K562 (cell line): Measurements from ENCODE around the gene OR51F1. TPM values are rescaled to one million over a fixed set of nuclear protein-coding genes. Genes with fewer than 3 reads are reported as not detected.

Experiments
- ATAC-seq: fragments of 200-7000 bp; cut with Tn5 transposase; 3 replicates; pipeline ENCODE4 v1.9.1; 2020; ENCODE audit warnings: moderate library complexity
- Bru-seq: library from RNA; stranded (reverse); fragments of 400-500 nt; gene quantifications from one replicate; lab custom pipeline; 2021; lab: Mats Ljungman, UMichigan
- BruChase-seq, 2 experiments: library from RNA; stranded (reverse); fragments of 400-500 nt; gene quantifications; one replicate each; lab custom pipeline; 2021; lab: Mats Ljungman, UMichigan
- BruUV-seq: library from RNA; stranded (reverse); fragments of 400-500 nt; replicated peaks from 2 replicates; lab custom pipeline; 2021; lab: Mats Ljungman, UMichigan
- CTCF ChIA-PET: fragments of 300-600 bp; formaldehyde crosslinking; extraction: SDS; loops from one replicate; lab custom pipeline; 2021; ENCODE audit warnings: low intra/inter-chr PET ratio; lab: Yijun Ruan, JAX
- POLR2A ChIA-PET: fragments of 300-600, 350-650 bp; sonication (Branson Sonifier 250); formaldehyde crosslinking; extraction: SDS; loops from one replicate; lab custom pipeline; 2021; ENCODE audit warnings: antibody characterized with exemption, inconsistent platforms; lab: Yijun Ruan, JAX
- DNase-seq, 4 experiments: peaks; one replicate each; pipeline versions ENCODE4 v3.0.0 to v3.0.0-alpha.2; 2011 to 2018; ENCODE audit warnings: low spot score in 3 of 4, mixed read lengths in 3 of 4; ENCODE audit errors: extremely low read depth in 1 of 4
- FAIRE-seq: peaks from 2 replicates; lab custom pipeline; 2011; peaks lifted over from hg19 to GRCh38; lab: Jason Lieb, UNC
- H2AFZ ChIP-seq: 2 replicates; pipeline ENCODE4 v1.6.0; 2011; ENCODE audit warnings: low read depth, low read length, control low read depth, inconsistent platforms
- H3K27ac ChIP-seq: fragments of 200-600 bp; 3 replicates; pipeline ENCODE4 v1.8.0; 2011; ENCODE audit warnings: low read depth, mild to moderate bottlenecking, control low read depth, inconsistent platforms, low read length, moderate library complexity, mixed read lengths; ENCODE audit errors: extremely low read depth
- H3K27me3 ChIP-seq, 2 experiments: fragments of 300-600 bp in 1 of 2; 2 replicates in 1 of 2; 3 replicates in 1 of 2; pipeline versions ENCODE4 v1.6.0 to v1.8.0; 2011; ENCODE audit warnings: inconsistent platforms in 2 of 2, low read length in 2 of 2, mild to moderate bottlenecking in 1 of 2, mixed read lengths in 1 of 2, moderate library complexity in 1 of 2; ENCODE audit not compliant: control insufficient read depth in 2 of 2, insufficient read depth in 2 of 2
- H3K36me3 ChIP-seq: fragments of 300-600 bp; 3 replicates; pipeline ENCODE4 v1.8.0; 2011; ENCODE audit warnings: mild to moderate bottlenecking, low read length, inconsistent platforms; ENCODE audit not compliant: control insufficient read depth, insufficient read depth
- H3K4me1 ChIP-seq, 2 experiments: fragments of 200-600 bp in 1 of 2; replicated peaks in 1 of 2; 2 replicates in 1 of 2; 3 replicates in 1 of 2; pipeline versions ENCODE4 v1.5.1 to v1.8.0; 2011; ENCODE audit warnings: inconsistent platforms in 2 of 2, low read length in 2 of 2, mild to moderate bottlenecking in 1 of 2, mixed read lengths in 1 of 2, moderate library complexity in 1 of 2; ENCODE audit not compliant: control insufficient read depth in 2 of 2, insufficient read depth in 2 of 2
- H3K4me2 ChIP-seq: 2 replicates; pipeline ENCODE4 v1.6.1; 2011; ENCODE audit warnings: low read length, control low read depth, inconsistent platforms, mixed read lengths; ENCODE audit not compliant: insufficient read depth
- H3K4me3 ChIP-seq: fragments of 200-600 bp; sonication (generic), shearing (Covaris generic); 2 replicates; pipeline ENCODE4 v1.5.1; 2016; ENCODE audit warnings: control low read depth, inconsistent platforms
- H3K79me2 ChIP-seq: fragments of 200-600 bp; 3 replicates; pipeline ENCODE4 v1.8.0; 2011; ENCODE audit warnings: low read length, inconsistent platforms; ENCODE audit not compliant: control insufficient read depth, insufficient read depth
- H3K9ac ChIP-seq, 2 experiments: 2 replicates each; pipeline versions ENCODE4 v1.6.0 to v1.6.1; 2011; ENCODE audit warnings: low read depth in 2 of 2, low read length in 2 of 2, control low read depth in 1 of 2, inconsistent platforms in 1 of 2, mild to moderate bottlenecking in 1 of 2, mixed read lengths in 1 of 2; ENCODE audit not compliant: insufficient read depth in 1 of 2
- H3K9me1 ChIP-seq: one replicate; pipeline ENCODE4 v1.6.0; 2011; ENCODE audit warnings: inconsistent platforms, mild to moderate bottlenecking, low read length, moderate library complexity; ENCODE audit not compliant: control insufficient read depth, insufficient read depth
- H3K9me3 ChIP-seq: replicated peaks from 2 replicates; pipeline ENCODE4 v1.5.1; 2011; ENCODE audit warnings: low read depth, low read length, inconsistent platforms; ENCODE audit not compliant: control insufficient read depth, insufficient read depth
- H4K20me1 ChIP-seq: replicated peaks from 2 replicates; pipeline ENCODE4 v1.6.1; 2011; ENCODE audit warnings: low read length, inconsistent platforms, mixed read lengths; ENCODE audit not compliant: control insufficient read depth, insufficient read depth
- COPS2 ChIP-seq: fragments of 450-650 bp; conservative IDR thresholded peaks from 2 replicates; pipeline ENCODE4 v1.6.1; 2016; ENCODE audit warnings: mild to moderate bottlenecking, moderate library complexity
- DMBX1 ChIP-seq: fragments of 250-450 bp; sonication (Bioruptor Pico); IDR thresholded peaks from 2 replicates; pipeline ENCODE4 v1.8.0; 2022; ENCODE audit warnings: inconsistent platforms, mild to moderate bottlenecking, moderate library complexity, borderline replicate concordance
- ELF1 ChIP-seq: fragments of 200-800 bp; sonication (Bioruptor generic); IDR thresholded peaks from 2 replicates; pipeline ENCODE4 v1.6.1; 2016; ENCODE audit warnings: missing genetic modification characterization, missing compliant biosample characterization
- FUS ChIP-seq: fragments of 200-400 bp; formaldehyde crosslinking; optimal IDR thresholded peaks from 2 replicates; pipeline ENCODE3; 2017; ENCODE audit warnings: low read depth, low read length
- HDAC6 ChIP-seq: IDR thresholded peaks from 2 replicates; pipeline ENCODE4 v1.6.1; 2012; ENCODE audit warnings: low read depth, mild to moderate bottlenecking, control low read depth, inconsistent platforms, low read length, moderate library complexity
- SIRT6 ChIP-seq: IDR thresholded peaks from one replicate; pipeline ENCODE4 v1.6.1; 2012; ENCODE audit warnings: low read depth, mild to moderate bottlenecking, control low read depth, inconsistent platforms, low read length, moderate library complexity
- ZNF224 ChIP-seq: sonication (generic); formaldehyde crosslinking; IDR thresholded peaks from 2 replicates; pipeline ENCODE4 v1.8.0; 2022; ENCODE audit warnings: mild to moderate bottlenecking, missing genetic modification reagents
- ZNF316 ChIP-seq: fragments of 450-650 bp; IDR thresholded peaks from 2 replicates; pipeline ENCODE4 v1.6.1; 2016
- ZNF780A ChIP-seq: fragments of 250-450 bp; sonication (Bioruptor Pico); IDR thresholded peaks from 2 replicates; pipeline ENCODE4 v1.5.0; 2021; ENCODE audit warnings: mild to moderate bottlenecking
- ZNF830 ChIP-seq: fragments of 250-450 bp; sonication (Bioruptor Pico); IDR thresholded peaks from 2 replicates; pipeline ENCODE4 v1.5.0; 2021; ENCODE audit warnings: mild to moderate bottlenecking
- WGBS: fragments of 100-300 bp; shearing (Covaris generic); methylation state at CpG from one replicate; pipeline ENCODE4 v1.1.6; 2016; ENCODE audit warnings: low coverage, mixed read lengths; ENCODE audit not compliant: insufficient coverage; ENCODE audit errors: missing lambda C conversion rate; 5-methylcytosine and 5-hydroxymethylcytosine counted together
- in situ Hi-C: fragments of 300-500 bp; cut with MboI; formaldehyde crosslinking; loops from 4 replicates; pipeline ENCODE4 v1.15.0; 2018; ENCODE audit warnings: inconsistent platforms, mixed read lengths
- intact Hi-C: fragments of 100-400 bp; cut with micrococcal nuclease; formaldehyde crosslinking; loops from 2 replicates; pipeline ENCODE4 v1.14.2; 2022
- long read RNA-seq, 3 experiments: library from polyadenylated mRNA in 2 of 3; library from RNA in 1 of 3; unstranded in 2 of 3; stranded (forward) in 1 of 3; transcript quantifications; one replicate each; pipeline ENCODE4 v2.0.0, GENCODE V29; 2019 to 2022
- polyA minus RNA-seq, 3 experiments: library from RNA; depleted of rRNA, polyadenylated mRNA; stranded (reverse); fragments of >200 nt; gene quantifications; 2 replicates each; pipeline ENCODE4 v1.2.3, GENCODE V29; 2011
- polyA plus RNA-seq, 8 experiments: library from polyadenylated mRNA; depleted of rRNA in 4 of 8; stranded (reverse) in 5 of 8; unstranded in 3 of 8; fragments of >200 nt; fragmentation: Nextera tagmentation in 2 of 8; fragmentation: Illumina TruSeq in 1 of 8; extraction: Ambion mirVana in 2 of 8; extraction: Trizol in 1 of 8; gene quantifications; 2 replicates each; pipeline versions ENCODE4 v1.2.1 to v1.2.3, GENCODE V29; 2011 to 2014; ENCODE audit warnings: inconsistent platforms in 1 of 8, missing spikeins in 1 of 8
- total RNA-seq, 7 experiments: library from RNA; depleted of rRNA in 6 of 7; stranded (reverse); fragments of >200 nt in 6 of 7; fragmentation: Illumina TruSeq in 2 of 7; extraction: Trizol in 2 of 7; gene quantifications; 2 replicates each; pipeline versions ENCODE4 v1.2.1 to v1.2.3, GENCODE V29; 2011 to 2021; ENCODE audit warnings: low replicate concordance in 1 of 7
- TF ChIP-seq, protein P1 (sequence below): fragments of 450-650 bp; IDR thresholded peaks from 2 replicates; pipeline ENCODE4 v1.6.1; 2016; ENCODE audit warnings: mild to moderate bottlenecking
- TF ChIP-seq, protein P2 (sequence below), 2 experiments: fragments of 450-650 bp; IDR thresholded peaks; 2 replicates each; pipeline ENCODE4 v1.6.1; 2016

OR51F1 gene, protein sequence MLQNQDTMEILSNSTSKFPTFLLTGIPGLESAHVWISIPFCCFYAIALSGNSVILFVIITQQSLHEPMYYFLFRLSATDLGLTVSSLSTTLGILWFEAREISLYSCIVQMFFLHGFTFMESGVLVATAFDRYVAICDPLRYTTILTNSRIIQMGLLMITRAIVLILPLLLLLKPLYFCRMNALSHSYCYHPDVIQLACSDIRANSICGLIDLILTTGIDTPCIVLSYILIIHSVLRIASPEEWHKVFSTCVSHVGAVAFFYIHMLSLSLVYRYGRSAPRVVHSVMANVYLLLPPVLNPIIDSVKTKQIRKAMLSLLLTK
- total RNA-seq (2011; cell fraction: chromatin; rRNA removed; ENCODE audit: low replicate concordance), result not detected in 2 replicates
- not detected in 2 replicates for total RNA-seq (2011; cell fraction: nucleolus; rRNA removed)
- total RNA-seq (2011; cell fraction: nucleoplasm; rRNA removed), result not detected in 2 replicates
- total RNA-seq (2014; rRNA removed), result not detected in 2 replicates
- not detected in 2 replicates for total RNA-seq (2014; rRNA removed; fragmentation: Illumina TruSeq; extraction: Trizol)
- total RNA-seq (2015; rRNA removed; fragmentation: Illumina TruSeq; extraction: Trizol), result not detected in 2 replicates
- total RNA-seq (2021), result not detected in 2 replicates
- polyA plus RNA-seq (2011; rRNA removed), result not detected in 2 replicates
- not detected in 2 replicates for polyA plus RNA-seq (2011; cell fraction: cytosol; rRNA removed)
- polyA plus RNA-seq (2011; cell fraction: nucleus; rRNA removed), result not detected in 2 replicates
- polyA plus RNA-seq (2012), result not detected in 2 replicates
- not detected in 2 replicates for polyA plus RNA-seq (2014; fragmentation: Illumina TruSeq; extraction: Trizol)
- not detected for polyA plus RNA-seq (2014; fragmentation: Nextera tagmentation; extraction: Ambion mirVana)
- not detected in 2 replicates for polyA plus RNA-seq (2014; rRNA removed)
- not detected in 2 replicates for polyA minus RNA-seq (2011; rRNA and poly(A)+ RNA removed)
- polyA minus RNA-seq (2011; cell fraction: cytosol; rRNA and poly(A)+ RNA removed), result not detected in 2 replicates
- not detected in 2 replicates for polyA minus RNA-seq (2011; cell fraction: nucleus; rRNA and poly(A)+ RNA removed)
- not detected for Bru-seq, nascent RNA
- not detected for BruChase-seq, experiment 1, labeled RNA remaining after a 2-hour chase
- BruChase-seq, experiment 2, labeled RNA remaining after a 6-hour chase, result not detected
- long read RNA-seq, experiment 1, result 0 reads
- long read RNA-seq, experiment 2, result 0 reads
- long read RNA-seq, experiment 3, result 0 reads

- WGBS, result 0% methylated on average over 1 of the region's 1 CpG
- no peak for ATAC-seq
- TF ChIP-seq, protein P1, sequence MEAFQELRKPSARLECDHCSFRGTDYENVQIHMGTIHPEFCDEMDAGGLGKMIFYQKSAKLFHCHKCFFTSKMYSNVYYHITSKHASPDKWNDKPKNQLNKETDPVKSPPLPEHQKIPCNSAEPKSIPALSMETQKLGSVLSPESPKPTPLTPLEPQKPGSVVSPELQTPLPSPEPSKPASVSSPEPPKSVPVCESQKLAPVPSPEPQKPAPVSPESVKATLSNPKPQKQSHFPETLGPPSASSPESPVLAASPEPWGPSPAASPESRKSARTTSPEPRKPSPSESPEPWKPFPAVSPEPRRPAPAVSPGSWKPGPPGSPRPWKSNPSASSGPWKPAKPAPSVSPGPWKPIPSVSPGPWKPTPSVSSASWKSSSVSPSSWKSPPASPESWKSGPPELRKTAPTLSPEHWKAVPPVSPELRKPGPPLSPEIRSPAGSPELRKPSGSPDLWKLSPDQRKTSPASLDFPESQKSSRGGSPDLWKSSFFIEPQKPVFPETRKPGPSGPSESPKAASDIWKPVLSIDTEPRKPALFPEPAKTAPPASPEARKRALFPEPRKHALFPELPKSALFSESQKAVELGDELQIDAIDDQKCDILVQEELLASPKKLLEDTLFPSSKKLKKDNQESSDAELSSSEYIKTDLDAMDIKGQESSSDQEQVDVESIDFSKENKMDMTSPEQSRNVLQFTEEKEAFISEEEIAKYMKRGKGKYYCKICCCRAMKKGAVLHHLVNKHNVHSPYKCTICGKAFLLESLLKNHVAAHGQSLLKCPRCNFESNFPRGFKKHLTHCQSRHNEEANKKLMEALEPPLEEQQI, result no peak
- TF ChIP-seq HDAC6 (no peak), ZNF316 (no peak), FUS (no peak), SIRT6 (no peak), ELF1 (tag) (no peak), DMBX1 (CRISPR knock-in tag) (no peak), COPS2 (no peak), ZNF224 (CRISPR knock-in tag) (no peak), ZNF780A (CRISPR knock-in tag) (no peak), ZNF830 (no peak)
- TF ChIP-seq, protein P2, sequence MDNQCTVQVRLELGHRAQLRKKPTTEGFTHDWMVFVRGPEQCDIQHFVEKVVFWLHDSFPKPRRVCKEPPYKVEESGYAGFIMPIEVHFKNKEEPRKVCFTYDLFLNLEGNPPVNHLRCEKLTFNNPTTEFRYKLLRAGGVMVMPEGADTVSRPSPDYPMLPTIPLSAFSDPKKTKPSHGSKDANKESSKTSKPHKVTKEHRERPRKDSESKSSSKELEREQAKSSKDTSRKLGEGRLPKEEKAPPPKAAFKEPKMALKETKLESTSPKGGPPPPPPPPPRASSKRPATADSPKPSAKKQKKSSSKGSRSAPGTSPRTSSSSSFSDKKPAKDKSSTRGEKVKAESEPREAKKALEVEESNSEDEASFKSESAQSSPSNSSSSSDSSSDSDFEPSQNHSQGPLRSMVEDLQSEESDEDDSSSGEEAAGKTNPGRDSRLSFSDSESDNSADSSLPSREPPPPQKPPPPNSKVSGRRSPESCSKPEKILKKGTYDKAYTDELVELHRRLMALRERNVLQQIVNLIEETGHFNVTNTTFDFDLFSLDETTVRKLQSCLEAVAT (IDR thresholded peaks at IDR 0.05), result no peak
Measured at GRCh38 chr11:4769838-4770237, at the start of gene OR51F1. Gene OR51F1, minus strand, starts transcription at chr11:4769938. Its CDS starts 0 bp downstream, at chr11:4769938.

More at GRCh38 chr11:4769838-4770237, at the start of gene OR51F1:
- POLR2A ChIA-PET, result no interaction called here
- Histone ChIP-seq H3K4me1 (no peaks in the 10 kb centered on the region), H3K9ac (no peak within 1 kb of the TSS), H4K20me1 (no peaks in the 10 kb centered on the region), H3K36me3 (no peaks in the 10 kb centered on the region), H3K9me3 (no peaks in the 10 kb centered on the region), H2AFZ (no peak within 1 kb of the TSS), H3K4me3 (no peak within 1 kb of the TSS), H3K27ac (no peak within 1 kb of the TSS), H3K79me2 (no peaks in the 10 kb centered on the region), H3K9me1 (no peaks in the 10 kb centered on the region), H3K27me3 (peaks cover 2 to 5% of the 10 kb centered on the region in 2 experiments; a peak in 1 of 5 replicates), H3K4me2 (no peak within 1 kb of the TSS)
- FAIRE-seq (no peak), DNase-seq (no peak)
- CTCF ChIA-PET, result no interaction called here
- no TSS peak for BruUV-seq
- in situ Hi-C loops (no loop called here), intact Hi-C loops (no loop called here)
